SIG-M5 (cell line): Measurements from ENCODE around the gene CD2.

ENCODE experiments used
- DNase-seq: peaks from one replicate; lab custom pipeline; 2025; lab: John Stamatoyannopoulos, UW

CD2 gene

DNA sequence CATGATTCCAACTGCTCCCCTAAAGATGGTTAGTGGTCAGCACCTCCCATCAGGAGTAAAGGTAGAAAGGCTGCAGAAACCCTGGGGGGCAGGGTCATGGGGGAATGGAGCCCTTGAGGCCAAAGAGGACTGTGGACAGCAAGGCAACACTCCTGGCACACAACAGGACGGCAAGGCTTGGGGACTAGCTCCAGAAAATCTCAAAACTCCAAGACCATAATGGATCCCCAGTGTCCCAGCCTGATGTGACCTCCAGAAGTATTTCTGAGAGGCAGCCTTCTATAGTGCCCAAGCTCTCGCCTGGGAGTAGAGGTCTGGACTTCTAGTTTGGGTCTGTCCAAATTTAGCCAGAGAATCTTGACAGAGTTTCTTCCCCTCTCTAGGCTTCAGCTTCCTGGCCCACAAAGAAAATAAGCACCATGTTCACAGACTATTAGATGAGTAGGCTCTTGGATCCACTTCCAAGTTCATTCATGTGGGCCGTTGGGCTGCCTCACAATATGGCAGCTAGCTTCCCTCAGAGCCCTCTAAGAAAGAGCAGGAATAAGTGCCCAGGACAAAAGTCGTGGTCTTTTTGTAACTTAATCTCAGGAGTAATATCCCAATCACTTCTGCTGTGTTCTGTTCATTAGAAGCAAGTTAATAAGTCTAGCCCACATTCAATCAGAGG is 6.9 kb downstream of the CD2 start:
- DNase-seq: no peak

DNA sequence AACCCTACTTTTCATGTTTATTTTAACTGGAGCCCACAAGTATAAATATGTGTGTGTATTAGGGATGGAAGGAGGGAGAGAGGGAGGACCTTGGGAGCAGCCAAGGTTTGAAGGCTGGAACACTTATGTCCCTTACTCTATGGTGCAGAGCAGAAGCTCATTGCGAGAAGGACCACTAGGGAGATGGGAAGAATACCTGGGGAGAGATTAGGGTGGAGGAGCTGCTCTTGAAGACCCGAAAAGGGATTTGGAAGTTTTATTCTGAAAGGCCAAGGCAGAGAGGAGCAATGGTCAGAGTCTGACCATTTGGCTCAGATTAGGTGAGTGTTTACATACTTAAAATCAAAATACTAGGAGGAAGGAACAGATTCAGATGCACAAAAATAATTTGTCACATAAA is 8.1 kb downstream of the CD2 start:
- DNase-seq: no peak

DNA sequence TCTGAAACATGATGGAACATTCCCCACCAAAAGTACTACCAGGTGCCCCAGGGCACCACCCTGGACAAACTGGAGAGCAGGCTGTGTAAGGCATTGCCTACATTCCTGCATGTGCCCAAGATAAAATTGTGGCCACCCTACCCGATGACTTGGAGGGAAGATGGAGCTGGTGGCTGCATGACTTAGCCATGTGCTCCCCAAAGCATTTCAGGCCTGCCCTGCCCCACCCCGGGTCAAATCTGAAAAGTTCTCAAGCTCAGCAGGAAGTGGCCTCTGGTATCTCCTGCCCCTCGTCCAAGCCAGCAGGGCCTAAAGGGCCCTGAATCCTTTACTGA is 8.5 kb downstream of the CD2 start:
- DNase-seq: no peak

DNA sequence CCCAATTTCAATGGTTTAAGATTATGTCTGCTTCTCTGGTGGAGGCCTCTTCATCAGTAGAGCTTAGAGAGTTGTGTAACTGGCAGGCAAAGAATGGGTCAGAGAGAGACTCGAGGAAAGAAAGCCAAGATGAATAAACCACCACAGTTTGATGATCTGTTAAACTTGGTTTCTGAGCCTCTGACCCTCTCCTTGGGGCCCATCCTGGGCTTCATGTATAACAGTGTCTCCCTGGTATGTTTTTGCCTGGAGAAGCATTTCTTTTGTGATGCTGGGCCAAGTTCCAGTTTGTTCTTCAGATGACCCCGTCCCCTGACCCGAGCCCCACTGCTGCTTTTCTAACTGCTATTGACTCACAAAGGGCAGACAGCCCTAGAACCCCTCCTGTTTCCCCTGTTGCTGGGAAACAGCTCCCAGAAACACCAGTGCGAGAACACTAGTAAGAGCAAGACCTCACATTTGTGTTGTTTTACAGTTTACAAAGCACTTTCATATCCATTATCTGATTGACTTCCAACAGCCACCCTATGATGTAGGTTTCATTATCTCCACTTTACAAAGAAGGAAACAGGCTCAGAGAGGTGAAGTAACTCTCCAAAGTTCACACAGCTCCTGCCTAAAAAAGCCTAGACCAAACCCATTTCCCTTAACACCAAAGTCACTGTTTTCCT is 9.0 kb downstream of the CD2 start:
- no peak for DNase-seq

DNA sequence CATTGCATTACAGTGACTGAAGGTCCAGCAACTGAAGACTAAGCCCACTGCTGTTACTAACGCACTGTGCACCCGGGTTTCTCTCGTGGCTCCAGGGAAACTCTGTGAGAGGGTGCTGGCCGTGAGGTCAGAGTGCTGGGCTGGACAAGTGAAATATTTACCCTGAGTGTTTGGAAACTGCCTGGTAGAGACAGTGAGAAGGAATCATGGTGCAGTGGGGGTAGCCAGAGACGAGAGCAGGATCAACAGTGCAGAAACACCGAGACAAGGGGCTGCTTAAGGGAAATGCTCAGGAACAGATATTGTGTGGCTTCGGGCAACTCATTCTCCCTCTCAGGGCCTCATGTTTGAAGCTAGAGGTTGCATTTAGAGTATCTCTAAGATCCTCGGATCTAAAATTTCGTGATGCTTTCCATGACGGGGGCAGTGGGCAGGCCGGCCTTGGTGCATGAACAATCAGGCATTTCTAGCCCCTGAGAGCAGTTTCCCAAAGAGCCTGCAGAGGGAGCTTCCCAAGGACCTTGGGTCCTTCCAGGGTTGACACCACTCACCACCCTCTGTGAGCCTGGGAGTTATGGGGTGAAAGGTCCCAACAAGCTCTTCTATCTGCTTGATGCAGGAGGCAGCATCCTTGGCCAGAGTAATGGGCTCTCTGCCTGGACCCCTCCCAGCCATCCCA is 9.7 kb downstream of the CD2 start:
- no peak for DNase-seq

DNA sequence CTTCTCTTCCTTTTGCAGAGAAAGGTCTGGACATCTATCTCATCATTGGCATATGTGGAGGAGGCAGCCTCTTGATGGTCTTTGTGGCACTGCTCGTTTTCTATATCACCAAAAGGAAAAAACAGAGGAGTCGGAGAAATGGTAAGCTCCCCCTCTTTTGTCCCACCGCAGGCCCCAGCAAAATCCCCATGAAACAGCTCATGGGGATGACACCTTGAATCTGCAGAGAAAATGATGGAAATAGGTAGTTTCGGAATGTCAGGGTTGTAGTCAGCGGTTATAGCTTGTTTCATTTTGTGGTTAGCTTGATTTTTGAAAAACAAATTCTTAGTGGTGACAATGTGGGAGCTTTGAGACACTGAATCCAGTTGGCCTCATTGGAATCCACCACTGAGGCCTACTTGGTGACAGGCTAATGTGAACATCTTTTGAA is 10.3 kb downstream of the CD2 start:
- no peak for DNase-seq

DNA sequence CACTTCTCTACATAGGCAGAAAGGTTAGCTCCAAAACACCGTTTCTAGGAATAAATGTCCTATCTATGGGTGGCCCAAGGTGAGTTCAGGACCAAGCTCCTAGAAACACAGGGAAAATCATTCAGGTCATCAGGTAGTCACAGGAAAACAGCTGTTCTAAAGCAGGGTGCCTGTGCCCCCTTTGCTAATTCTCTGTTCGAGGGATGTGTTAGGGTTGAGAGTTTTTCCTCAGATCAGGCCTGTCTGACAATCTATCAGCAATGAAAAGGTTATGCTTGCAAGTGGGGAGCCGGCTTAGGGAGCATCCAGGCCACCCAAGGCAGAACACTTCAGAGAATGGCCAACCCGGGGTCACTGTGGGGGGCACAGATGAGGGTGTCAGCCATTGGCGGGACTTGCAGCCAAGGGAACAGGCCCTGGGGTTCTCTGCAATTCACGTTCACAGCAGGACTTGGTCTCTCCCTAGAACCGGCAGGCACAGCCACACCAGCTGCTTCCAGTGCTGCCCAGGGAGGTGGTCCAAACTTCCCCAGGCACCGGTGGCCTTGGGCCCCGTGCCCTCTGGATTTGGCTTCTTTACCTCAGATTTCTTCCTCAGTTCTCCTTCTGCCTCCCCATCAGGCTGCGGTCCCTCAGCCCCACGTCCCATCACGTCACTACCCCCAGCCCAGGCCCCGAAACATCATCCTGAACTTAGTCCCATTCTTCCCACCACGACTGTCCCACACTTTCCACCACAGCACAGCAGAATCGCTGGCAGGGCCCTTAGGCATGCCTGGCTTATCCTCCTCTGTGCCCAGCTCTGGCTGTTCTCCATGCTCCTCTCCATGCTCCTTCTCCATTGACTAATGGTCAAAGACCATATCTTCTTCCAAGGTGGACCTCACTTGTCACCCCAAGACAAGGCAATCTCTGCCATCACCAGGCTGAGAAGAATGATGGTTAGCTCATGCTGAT is 11.0 kb downstream of the CD2 start:
- DNase-seq: no peak

DNA sequence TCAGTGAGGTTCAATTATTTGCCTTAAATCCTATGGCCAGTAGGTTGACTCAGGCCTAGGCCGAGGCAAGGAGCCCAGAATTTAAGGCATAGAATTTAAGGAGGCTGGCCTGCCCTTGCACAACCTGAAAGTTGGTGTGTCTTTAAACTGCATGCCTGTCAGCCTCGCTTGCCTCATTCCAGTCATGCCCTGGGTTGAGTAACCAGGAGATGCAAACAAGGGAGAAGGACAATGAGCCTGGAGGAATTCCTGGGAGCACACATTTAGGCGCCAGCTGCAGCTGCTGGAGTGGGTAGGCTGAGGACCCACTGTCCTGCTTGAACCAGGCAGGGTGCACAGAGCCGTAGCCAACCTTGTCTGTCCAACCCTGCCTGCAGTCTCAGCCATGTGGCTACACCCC is 11.7 kb downstream of the CD2 start:
- DNase-seq: no peak

DNA sequence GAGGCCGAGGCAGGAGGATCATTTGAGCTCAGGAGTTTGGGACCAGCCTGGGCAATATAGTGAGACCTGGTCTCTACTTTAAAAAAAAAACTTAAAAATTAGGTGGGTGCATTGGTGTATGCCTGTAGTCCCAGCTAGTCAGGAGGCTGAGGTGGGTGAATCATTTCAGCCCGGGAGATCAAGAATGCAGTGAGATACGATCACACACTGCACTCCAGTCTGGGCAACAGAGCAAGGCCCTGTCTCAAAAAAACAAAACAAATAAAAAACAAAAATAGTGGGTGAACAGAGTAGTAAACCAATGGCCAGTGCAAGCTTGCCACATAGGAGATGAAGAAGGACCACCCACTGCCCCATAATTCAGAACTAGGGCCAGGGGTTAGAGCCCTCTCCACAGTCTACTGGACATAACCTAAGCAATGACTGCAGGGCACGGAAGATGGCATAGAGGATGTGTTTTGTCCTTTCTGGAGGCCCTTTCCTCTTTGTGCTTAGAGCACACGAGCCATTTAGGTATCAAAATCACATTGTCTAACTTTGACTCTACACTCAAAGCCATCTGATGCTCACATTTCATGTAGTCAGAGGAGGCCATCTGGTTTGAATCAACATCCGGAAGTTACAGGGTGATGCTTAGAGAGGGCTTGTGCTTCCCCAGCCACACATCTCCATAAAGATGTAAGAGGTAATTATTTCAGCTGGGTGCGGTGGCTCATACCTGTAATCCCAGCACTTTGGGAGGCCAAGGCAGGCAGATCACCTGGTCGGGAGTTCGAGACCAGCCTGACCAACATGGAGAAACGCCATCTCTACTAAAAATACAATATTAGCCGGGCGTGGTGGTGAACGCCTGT is 12.6 kb downstream of the CD2 start:
- DNase-seq: no peak

DNA sequence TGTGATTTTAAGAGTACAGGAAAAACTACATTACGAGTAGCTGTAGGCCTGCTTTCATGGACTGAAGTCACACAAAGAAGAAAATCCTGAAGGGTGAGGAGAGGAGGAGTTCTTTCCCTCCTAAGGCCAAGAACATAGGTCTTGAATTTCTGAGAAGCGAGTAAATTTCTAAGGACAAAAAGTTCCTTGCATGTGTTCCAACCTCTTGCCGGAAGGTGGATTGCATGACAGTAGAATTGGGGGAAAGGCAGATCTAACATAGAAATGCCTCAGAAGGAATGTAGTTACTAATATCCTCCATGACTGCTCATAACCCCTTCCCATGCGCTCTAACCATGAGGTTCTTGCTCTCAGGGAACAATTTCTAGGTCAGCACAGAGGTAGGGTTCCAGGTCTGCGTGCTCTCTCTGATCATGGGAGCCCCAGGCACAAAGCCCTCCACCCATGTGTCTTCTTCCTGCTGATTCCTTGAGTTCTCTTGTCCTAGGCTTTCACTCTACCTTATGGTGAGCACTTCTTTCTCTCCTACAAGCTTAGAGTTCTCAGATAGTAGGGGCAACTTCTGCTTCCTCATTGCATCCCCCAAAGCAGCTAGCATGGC is 13.7 kb downstream of the CD2 start:
- DNase-seq: no peak

DNA sequence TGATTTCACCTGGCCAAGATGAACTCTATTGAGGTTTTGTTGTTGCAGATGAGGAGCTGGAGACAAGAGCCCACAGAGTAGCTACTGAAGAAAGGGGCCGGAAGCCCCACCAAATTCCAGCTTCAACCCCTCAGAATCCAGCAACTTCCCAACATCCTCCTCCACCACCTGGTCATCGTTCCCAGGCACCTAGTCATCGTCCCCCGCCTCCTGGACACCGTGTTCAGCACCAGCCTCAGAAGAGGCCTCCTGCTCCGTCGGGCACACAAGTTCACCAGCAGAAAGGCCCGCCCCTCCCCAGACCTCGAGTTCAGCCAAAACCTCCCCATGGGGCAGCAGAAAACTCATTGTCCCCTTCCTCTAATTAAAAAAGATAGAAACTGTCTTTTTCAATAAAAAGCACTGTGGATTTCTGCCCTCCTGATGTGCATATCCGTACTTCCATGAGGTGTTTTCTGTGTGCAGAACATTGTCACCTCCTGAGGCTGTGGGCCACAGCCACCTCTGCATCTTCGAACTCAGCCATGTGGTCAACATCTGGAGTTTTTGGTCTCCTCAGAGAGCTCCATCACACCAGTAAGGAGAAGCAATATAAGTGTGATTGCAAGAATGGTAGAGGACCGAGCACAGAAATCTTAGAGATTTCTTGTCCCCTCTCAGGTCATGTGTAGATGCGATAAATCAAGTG is 14.3 kb downstream of the CD2 start:
- DNase-seq: no peak

DNA sequence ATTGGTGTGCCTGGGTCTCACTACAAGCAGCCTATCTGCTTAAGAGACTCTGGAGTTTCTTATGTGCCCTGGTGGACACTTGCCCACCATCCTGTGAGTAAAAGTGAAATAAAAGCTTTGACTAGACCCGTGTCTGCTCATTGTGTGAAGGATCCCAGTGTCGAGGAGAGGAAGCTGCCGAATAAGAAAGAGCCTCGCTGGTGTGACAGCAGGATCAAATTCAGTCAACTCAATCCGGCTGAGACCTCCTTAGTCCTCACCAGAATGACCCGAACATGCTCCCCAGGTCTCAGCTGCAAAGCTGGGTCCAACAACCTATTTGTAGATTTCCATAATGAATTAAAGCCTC is 14.8 kb downstream of the CD2 start:
- no peak for DNase-seq

DNA sequence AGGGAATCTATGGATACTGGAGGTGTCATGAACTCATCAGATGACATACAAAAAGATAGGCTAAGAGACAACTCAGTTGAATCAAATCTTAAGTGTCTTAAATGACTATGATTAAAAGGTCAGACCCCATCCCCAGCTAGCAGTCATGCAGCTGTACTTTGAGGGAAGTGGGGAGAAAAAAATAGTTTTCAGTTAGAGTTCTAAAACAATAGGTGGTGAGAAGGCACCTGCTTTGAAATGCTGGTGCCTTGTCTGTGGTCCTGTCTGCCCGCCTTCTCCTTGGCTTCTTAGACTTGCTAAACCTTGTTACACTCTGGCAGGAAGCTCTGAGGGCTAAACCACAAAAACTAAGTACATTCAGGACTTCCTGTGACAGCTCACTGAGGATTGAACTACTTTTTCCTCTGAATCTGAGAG is 15.3 kb downstream of the CD2 start:
- peak; percentile 42 for DNase-seq

DNA sequence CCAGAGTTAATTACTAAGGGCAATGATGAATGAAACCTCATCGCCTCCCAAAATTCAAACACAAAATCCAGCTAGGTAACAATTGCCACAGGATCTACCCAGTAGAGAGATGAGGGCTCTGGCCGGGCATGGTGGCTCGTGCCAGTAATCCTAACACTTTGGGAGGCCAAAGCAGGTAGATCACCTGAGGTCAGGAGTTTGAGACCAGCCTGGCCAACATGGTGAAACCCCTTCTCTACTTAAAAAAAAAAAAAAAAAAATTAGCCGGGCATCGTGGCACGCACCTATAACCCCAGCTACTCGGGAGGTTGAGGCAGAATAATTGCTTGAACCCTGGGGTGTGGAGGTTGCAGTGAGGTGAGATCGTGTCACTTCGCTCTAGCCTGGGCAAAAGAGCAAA is 15.8 kb downstream of the CD2 start:
- no peak for DNase-seq

DNA sequence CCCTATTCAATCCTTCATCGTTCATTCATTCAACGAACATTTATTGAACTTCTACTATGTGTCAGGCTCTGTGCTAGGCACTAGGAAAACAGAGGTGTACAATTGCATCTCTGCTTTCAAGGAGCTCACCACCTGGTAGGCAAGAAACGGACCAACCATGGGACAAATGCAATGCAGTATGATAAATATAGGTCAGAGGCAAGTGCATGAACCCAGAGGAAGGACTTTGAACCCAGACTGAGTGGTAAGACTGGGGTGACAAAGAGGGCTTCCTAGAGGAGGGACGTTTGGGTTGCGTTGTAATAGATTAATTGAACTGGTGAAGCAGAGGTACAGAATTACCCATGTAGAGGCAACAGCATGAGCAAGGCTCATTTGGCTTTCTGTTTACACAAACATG is 16.4 kb downstream of the CD2 start:
- DNase-seq: no peak

DNA sequence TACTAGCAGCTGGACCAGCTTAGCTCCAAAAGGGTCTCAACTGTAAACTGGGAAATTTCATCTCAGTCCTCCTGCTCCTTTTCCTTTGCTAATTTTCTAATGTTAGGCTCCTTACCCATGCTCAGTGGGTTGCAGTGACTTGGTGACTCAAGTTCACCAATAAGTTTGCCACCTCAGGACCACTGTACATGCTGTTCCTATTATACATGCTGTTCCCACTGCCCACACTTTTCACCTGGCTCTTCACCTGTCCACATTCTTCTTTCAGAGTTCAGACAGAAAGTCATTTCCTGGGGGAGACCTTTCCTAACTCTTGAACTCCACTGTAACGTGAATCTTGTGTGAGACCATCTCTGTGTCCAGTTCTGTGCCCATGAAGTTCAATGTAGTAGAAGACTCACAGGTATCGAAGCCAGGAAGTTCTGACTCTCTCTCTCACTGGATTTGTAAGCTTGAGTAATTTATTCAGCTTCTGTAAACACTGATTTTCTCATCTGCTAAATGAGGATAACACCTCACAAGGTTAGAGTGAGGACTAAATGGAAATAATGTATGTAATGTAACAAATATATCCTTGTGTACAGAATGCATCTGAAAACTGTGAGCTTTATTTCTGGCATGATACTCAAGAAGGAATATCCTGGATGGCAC is 17.9 kb downstream of the CD2 start:
- no peak for DNase-seq

DNA sequence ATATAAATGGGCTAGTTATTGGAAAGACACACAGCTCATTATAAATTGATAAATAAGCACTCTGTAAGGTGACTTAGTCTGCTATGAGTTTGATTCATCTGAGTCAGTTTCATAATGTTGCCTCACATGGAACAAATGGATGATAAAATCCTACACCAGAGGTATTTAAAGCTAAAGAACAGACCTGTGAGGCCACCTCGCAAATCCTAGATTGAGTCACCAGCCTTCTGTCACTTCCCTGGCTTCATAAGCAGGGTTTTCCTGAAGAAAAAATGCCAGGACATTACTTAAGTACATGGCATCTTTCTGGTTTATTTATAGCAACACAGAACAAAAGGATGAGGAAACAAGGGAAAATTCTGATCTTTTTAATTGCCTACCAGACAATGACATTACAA is 18.4 kb downstream of the CD2 start:
- no peak for DNase-seq

DNA sequence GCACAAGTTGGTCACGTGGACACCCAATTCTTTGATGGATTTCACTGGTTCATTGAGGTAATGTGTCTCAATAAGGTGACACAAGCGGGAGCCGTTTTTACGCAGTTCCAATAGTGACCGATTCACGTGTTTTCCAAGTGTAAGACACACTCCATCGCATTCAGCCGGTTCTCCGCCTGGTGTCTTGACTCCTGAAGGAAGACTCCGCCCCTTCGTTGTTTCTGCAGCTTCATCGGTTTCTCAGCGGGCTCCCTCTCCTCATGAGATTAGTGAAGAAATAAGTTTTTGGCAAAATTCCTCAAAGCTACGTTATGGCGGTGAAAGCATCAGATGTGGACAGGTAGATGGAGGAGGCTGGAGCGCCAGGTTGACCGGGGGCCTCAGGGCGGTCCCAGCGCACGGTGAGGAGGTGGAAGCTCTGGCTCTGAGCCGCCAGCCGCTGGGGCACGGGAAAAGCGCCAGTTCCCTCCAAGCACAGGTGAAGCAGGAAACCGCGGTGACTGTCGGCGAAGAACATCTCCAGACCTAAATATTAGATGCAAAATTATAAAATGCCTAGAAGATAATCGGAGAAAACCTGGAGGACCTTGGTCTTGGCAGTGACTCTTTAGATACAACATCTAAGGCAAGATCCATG is 21.0 kb downstream of the CD2 start:
- DNase-seq: no peak
